ENCODE results near the gene XYLT1.

GRCh38 chr16:17069681-17070080, 401.1 kb downstream of the XYLT1 start:
- TF ChIP-seq FOXM1 (IDR thresholded peaks at IDR 0.05; ENCODE audit: borderline replicate concordance) (no peak), ZNF384 (IDR thresholded peaks at IDR 0.05) (no peak), TARDBP (IDR thresholded peaks at IDR 0.05) (no peak), BHLHE40 (IDR thresholded peaks at IDR 0.05; ENCODE audit: borderline replicate concordance) (no peak), SP1 (IDR thresholded peaks at IDR 0.05) (no peak)
